HG02571 (cell line): Measurements from ENCODE around the gene MINK1.
"Not testable (repeated sequence)": the region's sequence is repeated elsewhere in the genome, so short reads cannot be mapped to it uniquely, and the experiment has no call there.

Experiments
- ATAC-seq: cut with Tn5 transposase; IDR thresholded peaks from one replicate; pipeline ENCODE4 v1.9.1; 2021; ENCODE audit warnings: mild to moderate bottlenecking, moderate library complexity; ENCODE audit not compliant: unreplicated experiment

The MINK1 gene

GRCh38 chr17:4843321-4844000 is 10.3 kb downstream of the MINK1 start:
- no peak for ATAC-seq

- ATAC-seq = no peak
Measured at GRCh38 chr17:4845118-4845517, 12.0 kb downstream of the MINK1 start.

- ATAC-seq = no peak
Measured at GRCh38 chr17:4846635-4847390, 13.7 kb downstream of the MINK1 start.

- no peak for ATAC-seq
Measured at GRCh38 chr17:4849011-4849536, 15.9 kb downstream of the MINK1 start.

GRCh38 chr17:4850246-4850645 is 17.1 kb downstream of the MINK1 start:
- ATAC-seq = no peak

GRCh38 chr17:4851084-4851483 is 17.9 kb downstream of the MINK1 start:
- ATAC-seq = no peak

GRCh38 chr17:4852567-4853207 is 19.5 kb downstream of the MINK1 start:
- no peak for ATAC-seq

- ATAC-seq = no peak
Measured at GRCh38 chr17:4853208-4853671, 20.1 kb downstream of the MINK1 start.

- no peak for ATAC-seq
Measured at GRCh38 chr17:4854111-4854681, 21.1 kb downstream of the MINK1 start.

GRCh38 chr17:4856271-4856936 is 23.3 kb downstream of the MINK1 start:
- ATAC-seq = no peak

GRCh38 chr17:4856937-4857314 is 23.8 kb downstream of the MINK1 start:
- no peak for ATAC-seq

- not testable (repeated sequence) for ATAC-seq
Measured at GRCh38 chr17:4857347-4857746, 24.2 kb downstream of the MINK1 start.

- ATAC-seq = no peak
Measured at GRCh38 chr17:4858068-4858881, 25.1 kb downstream of the MINK1 start.

- ATAC-seq = no peak
Measured at GRCh38 chr17:4858882-4859260, 25.7 kb downstream of the MINK1 start.

GRCh38 chr17:4859816-4860625 is 26.9 kb downstream of the MINK1 start:
- no peak for ATAC-seq

- no peak for ATAC-seq
Measured at GRCh38 chr17:4860651-4861050, 27.5 kb downstream of the MINK1 start.

- no peak for ATAC-seq
Measured at GRCh38 chr17:4861052-4861451, 27.9 kb downstream of the MINK1 start.

GRCh38 chr17:4862720-4863119 is 29.6 kb downstream of the MINK1 start:
- ATAC-seq = no peak

GRCh38 chr17:4863321-4863720 is 30.2 kb downstream of the MINK1 start:
- no peak for ATAC-seq
